HG03432 (cell line): ENCODE data around the gene ZHX3.
A peak's percentile ranks its signal among the peaks of the same experiment; 100 is the strongest.

ENCODE experiments used
- ATAC-seq: cut with Tn5 transposase; IDR thresholded peaks from one replicate; pipeline ENCODE4 v1.9.1; 2021; ENCODE audit warnings: mild to moderate bottlenecking, moderate library complexity; ENCODE audit not compliant: unreplicated experiment

Gene ZHX3, protein sequence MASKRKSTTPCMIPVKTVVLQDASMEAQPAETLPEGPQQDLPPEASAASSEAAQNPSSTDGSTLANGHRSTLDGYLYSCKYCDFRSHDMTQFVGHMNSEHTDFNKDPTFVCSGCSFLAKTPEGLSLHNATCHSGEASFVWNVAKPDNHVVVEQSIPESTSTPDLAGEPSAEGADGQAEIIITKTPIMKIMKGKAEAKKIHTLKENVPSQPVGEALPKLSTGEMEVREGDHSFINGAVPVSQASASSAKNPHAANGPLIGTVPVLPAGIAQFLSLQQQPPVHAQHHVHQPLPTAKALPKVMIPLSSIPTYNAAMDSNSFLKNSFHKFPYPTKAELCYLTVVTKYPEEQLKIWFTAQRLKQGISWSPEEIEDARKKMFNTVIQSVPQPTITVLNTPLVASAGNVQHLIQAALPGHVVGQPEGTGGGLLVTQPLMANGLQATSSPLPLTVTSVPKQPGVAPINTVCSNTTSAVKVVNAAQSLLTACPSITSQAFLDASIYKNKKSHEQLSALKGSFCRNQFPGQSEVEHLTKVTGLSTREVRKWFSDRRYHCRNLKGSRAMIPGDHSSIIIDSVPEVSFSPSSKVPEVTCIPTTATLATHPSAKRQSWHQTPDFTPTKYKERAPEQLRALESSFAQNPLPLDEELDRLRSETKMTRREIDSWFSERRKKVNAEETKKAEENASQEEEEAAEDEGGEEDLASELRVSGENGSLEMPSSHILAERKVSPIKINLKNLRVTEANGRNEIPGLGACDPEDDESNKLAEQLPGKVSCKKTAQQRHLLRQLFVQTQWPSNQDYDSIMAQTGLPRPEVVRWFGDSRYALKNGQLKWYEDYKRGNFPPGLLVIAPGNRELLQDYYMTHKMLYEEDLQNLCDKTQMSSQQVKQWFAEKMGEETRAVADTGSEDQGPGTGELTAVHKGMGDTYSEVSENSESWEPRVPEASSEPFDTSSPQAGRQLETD

DNA sequence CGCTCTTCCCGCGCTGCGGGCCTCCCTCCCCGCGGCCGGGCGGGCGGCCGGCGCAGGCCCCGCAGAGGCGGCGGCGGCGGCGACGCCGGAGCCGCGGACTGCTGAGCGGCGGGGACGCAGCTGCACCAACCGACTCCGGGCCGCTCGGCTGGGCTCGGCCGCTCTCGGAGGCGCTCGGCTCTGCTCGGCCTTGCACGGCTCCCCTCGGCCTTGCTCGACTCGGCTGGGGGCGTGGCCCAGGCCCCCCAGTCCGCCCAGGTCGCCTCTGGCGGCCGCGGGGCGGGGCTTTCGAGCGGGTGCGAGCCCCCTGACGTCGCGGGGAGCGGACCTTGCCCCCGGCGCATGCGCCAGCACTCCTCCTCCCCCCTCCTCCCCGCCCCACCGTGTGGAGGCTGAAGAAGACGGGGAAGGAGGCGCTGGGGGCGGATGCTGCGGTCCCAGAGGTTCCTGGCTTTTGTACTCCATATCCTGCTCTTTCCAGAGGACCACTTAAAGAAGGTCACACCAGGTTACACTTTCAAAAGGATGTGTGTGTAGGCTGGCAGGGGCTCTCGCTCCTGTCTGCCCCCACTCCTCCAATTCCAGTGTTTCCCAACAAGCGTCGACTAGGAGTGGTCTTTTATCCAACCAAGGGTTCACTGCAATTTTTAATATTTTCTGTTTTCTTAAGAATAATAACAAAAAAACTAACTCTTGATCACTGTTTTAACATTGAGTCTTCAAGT is at the start of gene ZHX3:
Gene ZHX3, minus strand, starts transcription at position 186 of the 725 bp plus-strand sequence. CDS start 112,815 bp downstream, outside the sequence.
- ATAC-seq, result peak; percentile 97

- no peak for ATAC-seq
Measured at GRCh38 chr20:41367393-41367695, 49.8 kb upstream of the ZHX3 start.

- ATAC-seq, result no peak
Measured at GRCh38 chr20:41366546-41367392, 49.2 kb upstream of the ZHX3 start, which contains the start of gene EMILIN3. TSS of gene EMILIN3 (minus strand) at chr20:41366818. CDS start at chr20:41366634, 184 bp downstream.

DNA sequence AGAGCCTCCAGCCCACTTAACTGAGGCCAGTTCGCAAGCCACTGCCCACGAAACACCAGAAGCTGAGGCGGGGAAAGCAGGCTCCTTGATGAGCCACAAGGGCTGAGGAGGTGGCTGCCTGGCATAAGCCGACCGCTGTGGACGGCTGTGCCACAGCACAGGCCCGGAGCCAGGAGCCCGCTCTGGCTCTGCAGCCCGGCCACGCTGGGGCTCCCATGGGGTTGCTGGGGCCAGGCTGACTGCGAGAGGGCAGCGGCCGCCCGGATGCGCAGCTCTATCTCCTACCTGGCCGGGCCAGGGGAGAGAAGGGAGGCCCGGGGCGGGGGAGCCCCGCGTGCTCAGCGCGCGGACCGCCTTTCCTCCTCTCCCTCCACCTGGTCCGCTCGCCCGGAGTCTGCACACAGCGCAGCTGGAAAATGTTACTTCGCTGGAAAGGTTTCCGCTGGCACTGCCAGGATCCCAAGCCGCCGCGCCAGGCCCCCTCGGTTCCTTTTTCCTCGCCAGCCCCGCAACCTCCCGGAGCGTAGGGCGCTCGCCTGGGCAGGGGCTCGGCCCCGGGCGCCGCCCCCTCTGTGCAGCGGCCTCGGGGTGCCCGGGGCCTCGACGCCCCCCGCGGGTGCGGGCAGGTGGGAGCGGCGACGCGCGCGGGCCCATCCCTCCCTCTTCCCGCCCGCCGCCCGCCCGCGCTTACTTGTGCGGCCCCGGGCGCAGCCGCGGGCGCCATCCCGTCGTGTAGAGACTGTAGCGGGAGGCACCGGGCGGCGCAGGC is 48.4 kb upstream of the ZHX3 start:
- no peak for ATAC-seq

DNA sequence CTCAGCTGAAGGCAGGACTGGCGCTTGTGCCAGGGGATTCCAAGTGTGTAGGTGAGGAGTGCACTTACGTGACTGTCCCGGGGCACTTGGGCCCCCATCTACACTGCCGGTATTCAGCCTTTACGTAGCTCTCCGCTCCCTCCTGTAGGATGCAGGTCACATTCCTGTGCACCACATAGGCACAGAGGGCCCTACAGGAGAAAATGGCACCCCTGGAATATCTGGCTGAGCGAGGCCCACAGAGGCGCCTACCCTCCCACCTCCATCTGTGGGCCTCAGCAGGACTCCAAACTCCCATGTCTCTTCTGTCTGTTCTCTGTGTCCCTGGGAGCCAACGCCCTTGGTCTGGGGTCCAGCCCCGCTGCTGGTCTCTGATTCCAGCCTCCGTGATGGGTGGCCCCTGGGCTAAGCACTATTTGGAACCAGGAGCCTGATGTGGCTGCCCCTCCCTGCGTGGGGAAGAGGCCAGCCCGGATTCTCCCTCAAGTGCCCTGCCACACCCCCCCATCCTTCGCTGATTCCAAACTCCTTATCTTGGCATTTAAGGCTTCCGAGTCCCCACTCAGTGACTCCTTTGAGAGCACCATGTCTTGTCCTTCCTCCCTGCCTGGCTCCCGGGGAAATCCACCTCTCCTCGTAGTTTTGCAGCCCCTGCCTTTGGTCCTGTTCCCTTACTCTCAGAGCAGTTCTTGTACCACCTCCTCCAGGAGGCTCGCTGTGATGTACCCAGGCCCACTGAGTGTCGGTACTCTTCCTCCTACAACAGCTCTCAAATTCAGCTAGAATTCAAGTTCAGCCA is 47.6 kb upstream of the ZHX3 start:
- ATAC-seq, result no peak

- ATAC-seq, result no peak
Measured at GRCh38 chr20:41364236-41364855, 46.8 kb upstream of the ZHX3 start.

DNA sequence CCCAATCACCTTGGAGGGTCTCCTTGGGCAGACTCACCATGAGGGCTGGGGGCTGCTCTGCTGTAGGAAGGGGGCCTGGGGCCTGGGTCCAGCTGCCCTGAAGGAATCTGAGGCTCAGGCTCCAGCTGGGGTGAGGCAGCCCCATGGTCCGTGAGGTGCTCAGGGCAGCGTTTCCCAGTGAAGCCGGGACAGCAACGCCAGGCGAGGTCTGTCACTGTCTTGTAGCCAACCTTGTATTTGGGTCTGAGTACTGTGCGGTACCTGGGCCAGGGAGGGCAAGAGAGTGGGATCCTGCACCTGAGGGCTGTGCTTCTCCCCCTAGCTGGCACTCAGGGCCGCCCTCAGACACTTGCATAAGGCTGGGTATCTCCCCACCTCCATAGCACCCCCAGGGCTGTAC is 46.1 kb upstream of the ZHX3 start:
- no peak for ATAC-seq

GRCh38 chr20:41362748-41363140 is 45.2 kb upstream of the ZHX3 start:
- ATAC-seq, result no peak

GRCh38 chr20:41361757-41362747 is 44.5 kb upstream of the ZHX3 start:
- no peak for ATAC-seq

GRCh38 chr20:41360831-41361756 is 43.6 kb upstream of the ZHX3 start:
- no peak for ATAC-seq

GRCh38 chr20:41359541-41360011 is 42.0 kb upstream of the ZHX3 start:
- no peak for ATAC-seq

- no peak for ATAC-seq
Measured at GRCh38 chr20:41358717-41359116, 41.2 kb upstream of the ZHX3 start.

GRCh38 chr20:41358230-41358629 is 40.7 kb upstream of the ZHX3 start:
- ATAC-seq, result no peak

DNA sequence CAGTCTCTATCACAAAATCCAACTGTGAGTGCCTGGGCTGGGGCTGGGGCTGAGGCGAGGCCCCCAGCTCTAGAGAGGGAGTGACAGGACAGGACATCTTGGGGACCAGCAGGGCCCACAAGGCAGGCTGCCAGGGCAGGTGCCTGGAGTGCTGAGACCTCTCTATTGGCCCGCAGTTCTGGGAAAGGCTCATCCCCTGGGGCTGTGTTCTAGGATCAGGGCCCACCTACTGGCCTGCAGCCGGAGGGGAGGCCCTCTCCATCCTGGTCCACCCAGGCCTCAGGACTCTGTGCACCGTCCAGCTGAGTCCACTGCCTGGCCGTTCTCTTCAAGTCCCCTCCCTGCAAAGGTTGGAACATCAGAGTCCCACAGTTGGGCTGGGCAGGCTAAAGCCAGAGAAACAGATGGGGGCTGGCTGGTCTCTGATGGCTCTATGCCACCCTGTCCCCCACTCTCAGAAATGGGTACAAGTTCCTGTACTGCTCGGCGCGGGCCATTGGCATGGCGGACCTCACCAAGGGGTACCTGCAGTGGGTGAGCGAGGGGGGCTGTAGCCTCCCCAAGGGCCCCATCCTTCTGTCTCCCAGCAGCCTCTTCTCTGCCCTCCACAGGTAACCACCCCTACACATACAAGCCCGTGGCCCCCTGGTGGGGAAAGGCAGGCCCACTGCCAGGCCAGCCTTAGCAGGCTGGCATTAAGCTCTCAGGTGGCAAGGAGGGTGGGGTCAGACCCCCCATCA is 40.1 kb upstream of the ZHX3 start:
- no peak for ATAC-seq

DNA sequence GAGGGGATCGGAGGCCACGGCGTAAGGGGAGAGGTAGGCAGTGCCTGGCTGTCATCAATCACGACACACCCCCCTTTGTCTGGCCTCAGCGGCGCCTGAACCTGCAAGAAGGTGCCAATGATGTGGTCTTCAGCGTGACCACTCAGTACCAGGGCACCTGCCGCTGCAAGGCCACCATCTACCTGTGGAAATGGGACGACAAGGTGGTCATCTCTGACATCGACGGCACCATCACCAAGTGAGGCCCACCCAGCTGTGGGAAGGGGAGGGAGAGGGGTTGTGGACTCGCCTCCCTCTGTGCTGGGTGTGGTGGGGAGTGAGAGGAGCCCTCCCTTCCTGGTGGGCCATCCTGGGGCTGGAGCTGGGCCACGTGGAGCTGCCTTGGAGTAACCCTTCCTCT is 39.4 kb upstream of the ZHX3 start:
- ATAC-seq, result no peak
